ENCODE measurements around the gene KIF21A. TPM values are rescaled to one million over a fixed set of nuclear protein-coding genes. Genes with fewer than 3 reads are reported as not detected.

KIF21A gene
- total RNA-seq, 2 experiments from 2014 or later = 1.1 TPM; not detected in 1

DNA sequence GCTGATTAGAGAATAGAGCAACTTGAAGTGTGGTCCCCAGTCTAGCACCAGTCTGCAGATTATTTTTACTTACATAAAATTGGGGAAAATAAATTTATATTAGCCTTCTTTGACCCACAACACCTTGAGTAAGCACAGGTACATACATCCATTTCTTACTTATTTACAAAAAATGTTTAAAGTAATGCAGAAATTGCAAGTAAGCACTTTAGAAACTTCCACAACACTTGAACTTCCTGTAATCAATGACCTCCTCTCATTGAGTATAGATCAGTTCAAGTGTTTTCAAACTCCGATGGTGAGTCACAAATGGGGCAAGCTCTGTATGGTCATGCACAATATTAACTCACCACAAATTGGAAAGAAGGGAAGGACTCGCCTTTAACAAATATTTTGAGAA is 83.3 kb downstream of the KIF21A start:
- CTCF ChIA-PET (ENCODE audit: unreplicated experiment) = no interaction called here
- TF ChIP-seq EZH2phosphoT487 (IDR thresholded peaks at IDR 0.05; ENCODE audit: borderline replicate concordance, low read depth, low read length) (no peak), CTCF (conservative IDR thresholded peaks at IDR 0.05; ENCODE audit: low read length) (no peak)
- no peak overlapping the region for H3K4me2 ChIP-seq (ENCODE audit: low read length)
- no peaks in the 10 kb centered on the region for H3K79me2 ChIP-seq (ENCODE audit: insufficient read depth, low read depth, low read length)
- H3K9me2 ChIP-seq (ENCODE audit: insufficient read depth, low read length) = no peaks in the 10 kb centered on the region
- H3K27ac ChIP-seq (ENCODE audit: low read depth, low read length, poor library complexity, severe bottlenecking) = no peak overlapping the region
- H4K20me1 ChIP-seq (ENCODE audit: insufficient read depth, low read length) = no peaks in the 10 kb centered on the region
- no TSS peak for BruUV-seq (replicated peaks)
- intact Hi-C loops (cut with micrococcal nuclease; ENCODE audit: unreplicated experiment) = no loop called here
- H3K4me1 ChIP-seq (ENCODE audit: insufficient read depth, low read length, poor library complexity, severe bottlenecking) = no peaks in the 10 kb centered on the region
- DNase-seq (ENCODE audit: low spot score) = no peak
- no peaks in the 10 kb centered on the region for H3K36me3 ChIP-seq (ENCODE audit: insufficient read depth, low read length)
- H2AFZ ChIP-seq (ENCODE audit: low read length) = no peak overlapping the region
- POLR2A ChIA-PET = interaction anchor here (1.3 kb wide), 1 partner anchor 17 kb away, joined by 3 read pairs; no protein-coding TSS in a partner anchor
- H3K4me3 ChIP-seq (ENCODE audit: low read depth, low read length, poor library complexity, severe bottlenecking) = no peak overlapping the region
- H3K9me3 ChIP-seq (ENCODE audit: low read length) = no peaks in the 10 kb centered on the region

- Histone ChIP-seq H3K9me3 (ENCODE audit: low read length) (no peaks in the 10 kb centered on the region), H3K79me2 (ENCODE audit: insufficient read depth, low read depth, low read length) (no peaks in the 10 kb centered on the region), H3K4me3 (ENCODE audit: low read depth, low read length, poor library complexity, severe bottlenecking) (no peak overlapping the region), H4K20me1 (ENCODE audit: insufficient read depth, low read length) (no peaks in the 10 kb centered on the region), H2AFZ (ENCODE audit: low read length) (no peak overlapping the region), H3K4me1 (ENCODE audit: insufficient read depth, low read length, poor library complexity, severe bottlenecking) (no peaks in the 10 kb centered on the region), H3K4me2 (ENCODE audit: low read length) (no peak overlapping the region), H3K9me2 (ENCODE audit: insufficient read depth, low read length) (no peaks in the 10 kb centered on the region), H3K27ac (ENCODE audit: low read depth, low read length, poor library complexity, severe bottlenecking) (no peak overlapping the region), H3K36me3 (ENCODE audit: insufficient read depth, low read length) (no peaks in the 10 kb centered on the region)
- ChIA-PET POLR2A (interaction anchor here (0.7 kb wide), 2 partner anchors 11 to 360 kb away, joined by 3 to 6 read pairs; no protein-coding TSS in a partner anchor), CTCF (ENCODE audit: unreplicated experiment) (no interaction called here)
- intact Hi-C loops (cut with micrococcal nuclease; ENCODE audit: unreplicated experiment) = no loop called here
- TF ChIP-seq EZH2phosphoT487 (IDR thresholded peaks at IDR 0.05; ENCODE audit: borderline replicate concordance, low read depth, low read length) (no peak), CTCF (conservative IDR thresholded peaks at IDR 0.05; ENCODE audit: low read length) (no peak)
- no peak for DNase-seq (ENCODE audit: low spot score)
- BruUV-seq (replicated peaks) = no TSS peak
These were observed 85.9 kb downstream of the KIF21A start for GRCh38 chr12:39357041-39357440.

GRCh38 chr12:39355841-39356240 is 87.1 kb downstream of the KIF21A start:
- Histone ChIP-seq H2AFZ (ENCODE audit: low read length) (no peak overlapping the region), H3K9me2 (ENCODE audit: insufficient read depth, low read length) (no peaks in the 10 kb centered on the region), H3K4me3 (ENCODE audit: low read depth, low read length, poor library complexity, severe bottlenecking) (no peak overlapping the region), H3K4me2 (ENCODE audit: low read length) (no peak overlapping the region), H4K20me1 (ENCODE audit: insufficient read depth, low read length) (no peaks in the 10 kb centered on the region), H3K4me1 (ENCODE audit: insufficient read depth, low read length, poor library complexity, severe bottlenecking) (no peaks in the 10 kb centered on the region), H3K27ac (ENCODE audit: low read depth, low read length, poor library complexity, severe bottlenecking) (no peak overlapping the region), H3K9me3 (ENCODE audit: low read length) (no peaks in the 10 kb centered on the region), H3K36me3 (ENCODE audit: insufficient read depth, low read length) (no peaks in the 10 kb centered on the region), H3K79me2 (ENCODE audit: insufficient read depth, low read depth, low read length) (no peaks in the 10 kb centered on the region)
- no peak for DNase-seq (ENCODE audit: low spot score)
- intact Hi-C loops (cut with micrococcal nuclease; ENCODE audit: unreplicated experiment) = no loop called here
- ChIA-PET CTCF (ENCODE audit: unreplicated experiment) (no interaction called here), POLR2A (interaction anchor here (0.7 to 1.6 kb wide), 2 partner anchors 15 to 61 kb away, joined by 3 to 4 read pairs; no protein-coding TSS in a partner anchor)
- BruUV-seq (replicated peaks) = no TSS peak
- TF ChIP-seq CTCF (conservative IDR thresholded peaks at IDR 0.05; ENCODE audit: low read length) (no peak), EZH2phosphoT487 (IDR thresholded peaks at IDR 0.05; ENCODE audit: borderline replicate concordance, low read depth, low read length) (no peak)

All from OCI-LY7 (cell line).